AG04450 (cell line): Measurements from ENCODE around the gene BTN2A1. TPM values are rescaled to one million over a fixed set of nuclear protein-coding genes. Genes with fewer than 3 reads are reported as not detected.
A peak's percentile ranks its signal among the peaks of the same experiment; 100 is the strongest.
"Not testable (repeated sequence)": the region's sequence is repeated elsewhere in the genome, so short reads cannot be mapped to it uniquely, and the experiment has no call there.

Source experiments
- CTCF ChIA-PET: fragments of 300-600, 350-600 bp; formaldehyde crosslinking; extraction: SDS; loops from one replicate; lab custom pipeline; 2022; ENCODE audit warnings: antibody characterized with exemption, inconsistent platforms; lab: Charles Lee
- POLR2A ChIA-PET: fragments of 350-600 bp; formaldehyde crosslinking; extraction: SDS; loops from one replicate; lab custom pipeline; 2021; ENCODE audit warnings: antibody characterized with exemption, inconsistent platforms; lab: Yijun Ruan, JAX
- DNase-seq: peaks from one replicate; pipeline ENCODE4 v3.0.0-alpha.2; 2011; ENCODE audit warnings: low read depth, low spot score
- H3K27ac ChIP-seq: one replicate; pipeline ENCODE4 v1.5.1; 2012; ENCODE audit warnings: low read depth, low read length, control low read depth
- H3K27me3 ChIP-seq: one replicate; pipeline ENCODE4 v1.6.0; 2012; ENCODE audit warnings: low read length; ENCODE audit not compliant: control insufficient read depth, insufficient read depth
- H3K4me3 ChIP-seq: 2 replicates; pipeline ENCODE4 v1.5.1; 2011; ENCODE audit warnings: mild to moderate bottlenecking, low read depth, low read length, control low read depth
- H3K9me3 ChIP-seq: 2 replicates; pipeline ENCODE4 v1.5.1; 2012; ENCODE audit warnings: low read length; ENCODE audit not compliant: control insufficient read depth, insufficient read depth
- polyA plus RNA-seq: library from polyadenylated mRNA; depleted of rRNA; stranded (reverse); fragments of >200 nt; gene quantifications from 2 replicates; pipeline ENCODE4 v1.2.3, GENCODE V29; 2011
- TF ChIP-seq, protein P1 (sequence below): IDR thresholded peaks from 2 replicates; pipeline ENCODE4 v1.5.1; 2011; ENCODE audit warnings: low read depth, low read length, control low read depth, inconsistent platforms

Gene BTN2A1
- polyA plus RNA-seq, 1 experiment: 29.5 TPM

DNA sequence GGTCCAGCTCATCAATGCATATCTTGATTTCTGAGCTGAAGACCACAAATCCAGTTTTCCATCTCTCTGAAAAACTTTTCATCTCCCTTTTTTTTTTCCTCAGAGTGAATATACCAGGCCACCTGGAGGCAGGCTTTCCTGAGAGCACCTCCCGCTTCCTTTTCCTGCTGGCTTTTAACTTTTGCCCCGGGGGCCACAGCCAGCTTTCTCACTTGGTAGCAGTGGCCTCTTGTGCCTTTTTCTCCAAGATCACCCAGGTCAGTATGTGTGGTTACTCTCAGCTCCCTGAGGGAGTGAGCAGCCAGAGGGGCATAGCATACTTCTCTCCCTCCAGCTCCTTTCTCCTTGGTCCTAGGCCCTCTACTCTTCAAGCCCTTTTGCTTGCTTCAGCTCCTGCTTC is 42.3 kb downstream of the BTN2A1 start, which contains the start of gene BTN1A1:
Gene BTN1A1, plus strand, starts transcription at position 202 of the 400 bp plus-strand sequence. CDS start 984 bp downstream, outside the sequence.
- TF ChIP-seq, protein P1, sequence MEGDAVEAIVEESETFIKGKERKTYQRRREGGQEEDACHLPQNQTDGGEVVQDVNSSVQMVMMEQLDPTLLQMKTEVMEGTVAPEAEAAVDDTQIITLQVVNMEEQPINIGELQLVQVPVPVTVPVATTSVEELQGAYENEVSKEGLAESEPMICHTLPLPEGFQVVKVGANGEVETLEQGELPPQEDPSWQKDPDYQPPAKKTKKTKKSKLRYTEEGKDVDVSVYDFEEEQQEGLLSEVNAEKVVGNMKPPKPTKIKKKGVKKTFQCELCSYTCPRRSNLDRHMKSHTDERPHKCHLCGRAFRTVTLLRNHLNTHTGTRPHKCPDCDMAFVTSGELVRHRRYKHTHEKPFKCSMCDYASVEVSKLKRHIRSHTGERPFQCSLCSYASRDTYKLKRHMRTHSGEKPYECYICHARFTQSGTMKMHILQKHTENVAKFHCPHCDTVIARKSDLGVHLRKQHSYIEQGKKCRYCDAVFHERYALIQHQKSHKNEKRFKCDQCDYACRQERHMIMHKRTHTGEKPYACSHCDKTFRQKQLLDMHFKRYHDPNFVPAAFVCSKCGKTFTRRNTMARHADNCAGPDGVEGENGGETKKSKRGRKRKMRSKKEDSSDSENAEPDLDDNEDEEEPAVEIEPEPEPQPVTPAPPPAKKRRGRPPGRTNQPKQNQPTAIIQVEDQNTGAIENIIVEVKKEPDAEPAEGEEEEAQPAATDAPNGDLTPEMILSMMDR: no peak
- ChIA-PET POLR2A (no interaction called here), CTCF (no interaction called here)
- Histone ChIP-seq H3K4me3 (no peak within 1 kb of the TSS), H3K27me3 (peaks cover 42% of the 10 kb centered on the region), H3K9me3 (peaks cover 4% of the 10 kb centered on the region; the same call in 1 of the 2 replicates), H3K27ac (no peak within 1 kb of the TSS)
- DNase-seq: no peak

DNA sequence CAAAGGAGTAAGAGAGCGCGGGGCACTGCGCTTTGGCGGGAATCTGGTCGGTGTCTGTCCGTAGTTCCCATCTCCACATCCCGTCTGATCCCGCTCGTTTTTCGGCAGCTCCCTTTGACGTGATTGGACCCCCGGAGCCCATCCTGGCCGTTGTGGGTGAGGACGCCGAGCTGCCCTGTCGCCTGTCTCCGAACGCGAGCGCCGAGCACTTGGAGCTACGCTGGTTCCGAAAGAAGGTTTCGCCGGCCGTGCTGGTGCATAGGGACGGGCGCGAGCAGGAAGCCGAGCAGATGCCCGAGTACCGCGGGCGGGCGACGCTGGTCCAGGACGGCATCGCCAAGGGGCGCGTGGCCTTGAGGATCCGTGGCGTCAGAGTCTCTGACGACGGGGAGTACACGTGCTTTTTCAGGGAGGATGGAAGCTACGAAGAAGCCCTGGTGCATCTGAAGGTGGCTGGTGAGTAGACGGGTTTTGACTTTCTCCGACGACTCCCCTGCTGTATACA is 43.8 kb downstream of the BTN2A1 start:
- TF ChIP-seq, protein P1: no peak
- ChIA-PET POLR2A (no interaction called here), CTCF (interaction anchor here (0.9 to 1.5 kb wide), 3 partner anchors 8 to 160 kb away, joined by 3 to 4 read pairs (median 4); no protein-coding TSS in a partner anchor)
- peaks cover 42% of the 10 kb centered on the region for H3K27me3 ChIP-seq
- no peak overlapping the region for H3K27ac ChIP-seq
- peak overlapping the region; percentile 50 for H3K4me3 ChIP-seq
- DNase-seq: no peak
- H3K9me3 ChIP-seq: peaks cover 4% of the 10 kb centered on the region; the same call in 1 of the 2 replicates

DNA sequence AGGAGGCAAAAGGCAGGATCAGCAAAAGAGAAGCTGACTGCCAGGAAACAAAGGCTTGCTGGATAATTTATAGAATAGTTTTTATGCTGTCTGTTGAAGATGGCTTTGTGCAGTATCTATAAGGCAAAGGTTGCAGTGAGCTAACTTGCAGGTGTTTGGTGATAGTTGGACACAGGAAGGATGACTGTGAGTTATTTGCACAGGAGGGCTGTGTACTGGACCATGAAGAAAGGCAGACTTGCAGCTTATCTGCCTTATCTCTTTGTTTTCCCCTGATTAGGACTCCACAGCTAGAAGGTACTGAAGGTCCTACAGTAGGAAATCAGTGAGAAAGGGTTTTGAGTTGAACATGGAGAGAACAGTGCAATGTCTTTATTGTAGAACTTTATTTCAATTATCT is 44.4 kb downstream of the BTN2A1 start:
- POLR2A ChIA-PET: no interaction called here
- Histone ChIP-seq H3K27me3 (peaks cover 44% of the 10 kb centered on the region), H3K9me3 (peaks cover 4% of the 10 kb centered on the region; the same call in 1 of the 2 replicates), H3K27ac (no peak overlapping the region), H3K4me3 (no peak overlapping the region)
- CTCF ChIA-PET: interaction anchor here (1.1 to 1.5 kb wide), 3 partner anchors 9 to 70 kb away, joined by 3 to 6 read pairs (median 4); no protein-coding TSS in a partner anchor
- no peak for DNase-seq
- TF ChIP-seq, protein P1: no peak

DNA sequence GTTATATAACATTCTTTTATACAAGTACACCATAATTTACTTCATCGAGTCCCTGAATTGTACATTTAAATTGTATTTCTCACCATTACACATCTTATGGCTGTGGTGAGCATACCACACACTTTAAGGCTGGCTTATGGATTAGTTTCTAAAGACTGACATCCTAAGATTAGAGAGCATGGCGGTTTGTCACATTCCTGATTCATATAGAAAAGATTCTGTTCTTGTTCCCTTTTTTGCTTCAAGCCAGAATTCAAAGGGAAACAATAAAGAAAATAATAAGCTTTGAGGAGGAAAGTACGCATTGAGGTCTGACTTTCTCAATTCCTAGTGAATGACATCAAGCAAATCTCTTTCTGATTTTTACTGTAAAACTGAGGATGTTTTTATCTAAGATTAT is 44.9 kb downstream of the BTN2A1 start:
- ChIA-PET CTCF (interaction anchor here (1.1 to 1.5 kb wide), 3 partner anchors 9 to 70 kb away, joined by 3 to 6 read pairs (median 4); no protein-coding TSS in a partner anchor), POLR2A (no interaction called here)
- no peak overlapping the region for H3K27ac ChIP-seq
- peaks cover 39% of the 10 kb centered on the region for H3K27me3 ChIP-seq
- no peak for DNase-seq
- peaks cover 4% of the 10 kb centered on the region; the same call in 1 of the 2 replicates for H3K9me3 ChIP-seq
- no peak overlapping the region for H3K4me3 ChIP-seq
- TF ChIP-seq, protein P1: no peak

DNA sequence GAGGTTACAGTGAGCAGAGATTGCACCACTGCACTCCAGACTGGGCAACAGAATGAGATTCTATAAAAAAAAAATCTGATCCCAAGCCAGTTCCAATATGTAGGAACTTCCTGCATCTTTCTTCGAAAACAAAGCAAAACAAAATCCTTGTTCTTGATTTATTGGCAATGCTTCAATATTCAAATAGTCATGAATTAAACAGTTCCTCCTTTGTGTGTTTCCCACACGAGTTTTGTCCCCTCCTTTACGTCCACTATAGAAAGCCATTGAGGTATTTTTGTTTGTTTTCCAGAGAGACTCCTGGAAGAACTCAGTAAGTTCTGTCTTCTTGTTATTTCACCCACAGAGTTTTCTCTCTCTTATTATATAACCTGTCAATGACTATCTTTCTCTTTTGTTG is 49.9 kb downstream of the BTN2A1 start:
- H3K9me3 ChIP-seq: no peaks in the 10 kb centered on the region
- DNase-seq: no peak
- POLR2A ChIA-PET: no interaction called here
- peaks cover 20% of the 10 kb centered on the region for H3K27me3 ChIP-seq
- H3K4me3 ChIP-seq: no peak overlapping the region
- CTCF ChIA-PET: no interaction called here
- TF ChIP-seq, protein P1: no peak
- H3K27ac ChIP-seq: no peak overlapping the region

DNA sequence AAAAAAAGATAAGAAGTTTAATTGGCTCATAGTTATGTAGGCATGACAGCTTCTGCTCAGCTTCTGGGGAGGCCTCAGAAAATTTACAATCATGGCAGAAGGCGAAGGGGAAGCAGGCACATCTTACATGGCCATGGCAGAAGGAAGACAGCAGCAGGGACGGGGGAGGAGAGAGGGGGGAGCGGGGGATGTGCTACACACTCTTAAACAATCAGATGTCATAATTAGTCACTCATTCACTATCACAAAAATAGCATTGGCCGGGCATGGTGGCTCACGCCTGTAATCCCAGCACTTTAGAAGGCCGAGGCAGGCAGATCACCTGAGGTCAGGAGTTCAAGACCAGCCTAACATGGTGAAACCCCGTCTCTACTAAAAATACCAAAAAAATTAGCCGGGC is 53.3 kb downstream of the BTN2A1 start:
- CTCF ChIA-PET, H3K4me3 ChIP-seq, H3K9me3 ChIP-seq, DNase-seq, H3K27me3 ChIP-seq, H3K27ac ChIP-seq, POLR2A ChIA-PET: not testable (repeated sequence)
